ENCODE results near the gene BRPF3. TPM values are rescaled to one million over a fixed set of nuclear protein-coding genes. Genes with fewer than 3 reads are reported as not detected.

Gene BRPF3
- total and polyA plus RNA-seq, 9 of the 15 experiments (the other 6 are each of a cell fraction or from before 2014, with no cell fraction given): 2.2 to 19.3 (median 8.0) TPM

DNA sequence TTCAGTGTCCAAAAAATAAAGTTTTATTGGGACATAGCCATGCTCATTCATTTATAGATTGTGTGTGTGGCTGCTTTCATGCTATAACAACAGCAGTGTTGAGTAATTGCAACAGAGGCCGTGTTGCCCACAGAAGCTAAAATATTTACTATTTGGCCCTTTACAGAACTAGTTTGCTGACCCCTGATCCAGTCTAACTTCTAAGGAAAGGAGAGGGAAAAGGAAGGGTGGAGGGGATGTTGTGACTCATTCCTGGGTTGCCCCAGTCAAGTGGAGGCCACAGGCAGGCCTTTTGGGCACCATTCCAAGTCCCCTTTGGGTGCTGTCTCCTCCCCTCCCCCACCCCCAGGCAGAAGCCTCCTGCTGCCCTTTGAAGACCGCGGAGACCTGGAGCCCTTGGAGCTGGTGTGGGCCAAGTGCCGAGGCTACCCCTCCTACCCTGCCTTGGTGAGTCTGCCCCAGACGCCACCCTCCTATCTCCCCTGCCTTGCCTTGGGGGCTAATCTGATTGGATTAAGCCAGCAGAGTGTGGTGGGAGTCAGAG, 28.4 kb downstream of the BRPF3 start (continued):
- TF ChIP-seq, protein P1, sequence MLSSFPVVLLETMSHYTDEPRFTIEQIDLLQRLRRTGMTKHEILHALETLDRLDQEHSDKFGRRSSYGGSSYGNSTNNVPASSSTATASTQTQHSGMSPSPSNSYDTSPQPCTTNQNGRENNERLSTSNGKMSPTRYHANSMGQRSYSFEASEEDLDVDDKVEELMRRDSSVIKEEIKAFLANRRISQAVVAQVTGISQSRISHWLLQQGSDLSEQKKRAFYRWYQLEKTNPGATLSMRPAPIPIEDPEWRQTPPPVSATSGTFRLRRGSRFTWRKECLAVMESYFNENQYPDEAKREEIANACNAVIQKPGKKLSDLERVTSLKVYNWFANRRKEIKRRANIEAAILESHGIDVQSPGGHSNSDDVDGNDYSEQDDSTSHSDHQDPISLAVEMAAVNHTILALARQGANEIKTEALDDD (IDR thresholded peaks at IDR 0.05): peak; percentile 82
- TF ChIP-seq CTBP1 (IDR thresholded peaks at IDR 0.05; ENCODE audit: borderline replicate concordance): peak; percentile 49; the same call in 1 of the 2 replicates
- TF ChIP-seq FOSL1 (tag; conservative IDR thresholded peaks at IDR 0.05): peak; percentile 86
- no peak for TF ChIP-seq CBX5 (IDR thresholded peaks at IDR 0.05; ENCODE audit: borderline replicate concordance, low read depth)
- TF ChIP-seq ARID1B (IDR thresholded peaks at IDR 0.05): peak; percentile 80
- no peak for TF ChIP-seq PHF8 (IDR thresholded peaks at IDR 0.05; ENCODE audit: borderline replicate concordance, low read length)
- TF ChIP-seq, protein P2, sequence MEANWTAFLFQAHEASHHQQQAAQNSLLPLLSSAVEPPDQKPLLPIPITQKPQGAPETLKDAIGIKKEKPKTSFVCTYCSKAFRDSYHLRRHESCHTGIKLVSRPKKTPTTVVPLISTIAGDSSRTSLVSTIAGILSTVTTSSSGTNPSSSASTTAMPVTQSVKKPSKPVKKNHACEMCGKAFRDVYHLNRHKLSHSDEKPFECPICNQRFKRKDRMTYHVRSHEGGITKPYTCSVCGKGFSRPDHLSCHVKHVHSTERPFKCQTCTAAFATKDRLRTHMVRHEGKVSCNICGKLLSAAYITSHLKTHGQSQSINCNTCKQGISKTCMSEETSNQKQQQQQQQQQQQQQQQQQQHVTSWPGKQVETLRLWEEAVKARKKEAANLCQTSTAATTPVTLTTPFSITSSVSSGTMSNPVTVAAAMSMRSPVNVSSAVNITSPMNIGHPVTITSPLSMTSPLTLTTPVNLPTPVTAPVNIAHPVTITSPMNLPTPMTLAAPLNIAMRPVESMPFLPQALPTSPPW (CRISPR knock-in tag; IDR thresholded peaks at IDR 0.05): peak; percentile 40; the same call in 1 of the 2 replicates
- no peak for TF ChIP-seq SIX5 (IDR thresholded peaks at IDR 0.05; ENCODE audit: borderline replicate concordance in 1 of 2, insufficient read depth in 1 of 2, low read depth in 1 of 2, low read length in 2 of 2)
- TF ChIP-seq MYNN (IDR thresholded peaks at IDR 0.05): peak; percentile 55; the same call in 1 of the 2 replicates
- TF ChIP-seq MYNN (CRISPR knock-in tag; IDR thresholded peaks at IDR 0.05): no peak
- no peak for TF ChIP-seq NCOA6 (IDR thresholded peaks at IDR 0.05)
- TF ChIP-seq, protein P3, sequence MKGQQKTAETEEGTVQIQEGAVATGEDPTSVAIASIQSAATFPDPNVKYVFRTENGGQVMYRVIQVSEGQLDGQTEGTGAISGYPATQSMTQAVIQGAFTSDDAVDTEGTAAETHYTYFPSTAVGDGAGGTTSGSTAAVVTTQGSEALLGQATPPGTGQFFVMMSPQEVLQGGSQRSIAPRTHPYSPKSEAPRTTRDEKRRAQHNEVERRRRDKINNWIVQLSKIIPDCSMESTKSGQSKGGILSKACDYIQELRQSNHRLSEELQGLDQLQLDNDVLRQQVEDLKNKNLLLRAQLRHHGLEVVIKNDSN (CRISPR knock-in tag; IDR thresholded peaks at IDR 0.05): no peak
- no peak for TF ChIP-seq TSC22D4 (tag; IDR thresholded peaks at IDR 0.05)
- TF ChIP-seq, protein P4, sequence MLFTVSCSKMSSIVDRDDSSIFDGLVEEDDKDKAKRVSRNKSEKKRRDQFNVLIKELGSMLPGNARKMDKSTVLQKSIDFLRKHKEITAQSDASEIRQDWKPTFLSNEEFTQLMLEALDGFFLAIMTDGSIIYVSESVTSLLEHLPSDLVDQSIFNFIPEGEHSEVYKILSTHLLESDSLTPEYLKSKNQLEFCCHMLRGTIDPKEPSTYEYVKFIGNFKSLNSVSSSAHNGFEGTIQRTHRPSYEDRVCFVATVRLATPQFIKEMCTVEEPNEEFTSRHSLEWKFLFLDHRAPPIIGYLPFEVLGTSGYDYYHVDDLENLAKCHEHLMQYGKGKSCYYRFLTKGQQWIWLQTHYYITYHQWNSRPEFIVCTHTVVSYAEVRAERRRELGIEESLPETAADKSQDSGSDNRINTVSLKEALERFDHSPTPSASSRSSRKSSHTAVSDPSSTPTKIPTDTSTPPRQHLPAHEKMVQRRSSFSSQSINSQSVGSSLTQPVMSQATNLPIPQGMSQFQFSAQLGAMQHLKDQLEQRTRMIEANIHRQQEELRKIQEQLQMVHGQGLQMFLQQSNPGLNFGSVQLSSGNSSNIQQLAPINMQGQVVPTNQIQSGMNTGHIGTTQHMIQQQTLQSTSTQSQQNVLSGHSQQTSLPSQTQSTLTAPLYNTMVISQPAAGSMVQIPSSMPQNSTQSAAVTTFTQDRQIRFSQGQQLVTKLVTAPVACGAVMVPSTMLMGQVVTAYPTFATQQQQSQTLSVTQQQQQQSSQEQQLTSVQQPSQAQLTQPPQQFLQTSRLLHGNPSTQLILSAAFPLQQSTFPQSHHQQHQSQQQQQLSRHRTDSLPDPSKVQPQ (CRISPR knock-in tag; IDR thresholded peaks at IDR 0.05; ENCODE audit: borderline replicate concordance): no peak
- no peak for TF ChIP-seq GTF2A2 (tag; IDR thresholded peaks at IDR 0.05)
- TF ChIP-seq, protein P5, sequence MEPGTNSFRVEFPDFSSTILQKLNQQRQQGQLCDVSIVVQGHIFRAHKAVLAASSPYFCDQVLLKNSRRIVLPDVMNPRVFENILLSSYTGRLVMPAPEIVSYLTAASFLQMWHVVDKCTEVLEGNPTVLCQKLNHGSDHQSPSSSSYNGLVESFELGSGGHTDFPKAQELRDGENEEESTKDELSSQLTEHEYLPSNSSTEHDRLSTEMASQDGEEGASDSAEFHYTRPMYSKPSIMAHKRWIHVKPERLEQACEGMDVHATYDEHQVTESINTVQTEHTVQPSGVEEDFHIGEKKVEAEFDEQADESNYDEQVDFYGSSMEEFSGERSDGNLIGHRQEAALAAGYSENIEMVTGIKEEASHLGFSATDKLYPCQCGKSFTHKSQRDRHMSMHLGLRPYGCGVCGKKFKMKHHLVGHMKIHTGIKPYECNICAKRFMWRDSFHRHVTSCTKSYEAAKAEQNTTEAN (CRISPR knock-in tag; IDR thresholded peaks at IDR 0.05): no peak
- TF ChIP-seq, protein P6, sequence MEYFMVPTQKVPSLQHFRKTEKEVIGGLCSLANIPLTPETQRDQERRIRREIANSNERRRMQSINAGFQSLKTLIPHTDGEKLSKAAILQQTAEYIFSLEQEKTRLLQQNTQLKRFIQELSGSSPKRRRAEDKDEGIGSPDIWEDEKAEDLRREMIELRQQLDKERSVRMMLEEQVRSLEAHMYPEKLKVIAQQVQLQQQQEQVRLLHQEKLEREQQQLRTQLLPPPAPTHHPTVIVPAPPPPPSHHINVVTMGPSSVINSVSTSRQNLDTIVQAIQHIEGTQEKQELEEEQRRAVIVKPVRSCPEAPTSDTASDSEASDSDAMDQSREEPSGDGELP (CRISPR knock-in tag; IDR thresholded peaks at IDR 0.05; ENCODE audit: borderline replicate concordance): peak; percentile 36; the same call in 1 of the 2 replicates
- 0 out of 2 replicates have a peak, but pooled peaks have one; percentile 22 for TF ChIP-seq CHD2 (IDR thresholded peaks at IDR 0.05; ENCODE audit: low read depth, low read length)
- TF ChIP-seq SLC30A9 (CRISPR knock-in tag; IDR thresholded peaks at IDR 0.05): no peak
- TF ChIP-seq PPARD (CRISPR knock-in tag; IDR thresholded peaks at IDR 0.05): no peak
- no peak for TF ChIP-seq SRSF7 (optimal IDR thresholded peaks at IDR 0.05; ENCODE audit: low read depth, low read length)
